CD14-positive monocyte (primary cell): Measurements from ENCODE around the gene ELMO1. TPM values are rescaled to one million over a fixed set of nuclear protein-coding genes. Genes with fewer than 3 reads are reported as not detected.
A peak's percentile ranks its signal among the peaks of the same experiment; 100 is the strongest.

Source experiments
- DNase-seq, 3 donors: peaks; one replicate each; pipeline ENCODE4 v3.0.0-alpha.2; 2011 to 2022
- H2AFZ ChIP-seq: 2 replicates; pipeline ENCODE4 v1.6.0; 2012; ENCODE audit warnings: mild to moderate bottlenecking, low read depth, low read length, inconsistent platforms; ENCODE audit not compliant: insufficient read depth, poor library complexity, severe bottlenecking
- H3K27ac ChIP-seq, 2 donors: 1 replicate in 1 of 2; 2 replicates in 1 of 2; pipeline ENCODE4 v1.5.1; 2012 to 2013; ENCODE audit warnings: low read length in 2 of 2, control low read depth in 1 of 2, inconsistent platforms in 1 of 2, low read depth in 1 of 2, mild to moderate bottlenecking in 1 of 2
- H3K27me3 ChIP-seq, 2 donors: one replicate each; pipeline versions ENCODE4 v1.6.0 to v1.6.1; 2011 to 2013; ENCODE audit warnings: low read length in 2 of 2; ENCODE audit not compliant: control insufficient read depth in 2 of 2, insufficient read depth in 2 of 2
- H3K36me3 ChIP-seq, 2 donors: replicated peaks in 1 of 2; 1 replicate in 1 of 2; 2 replicates in 1 of 2; pipeline versions ENCODE4 v1.5.1 to v1.6.1; 2012 to 2013; ENCODE audit warnings: low read length in 2 of 2, control low read depth in 1 of 2, inconsistent platforms in 1 of 2, mild to moderate bottlenecking in 1 of 2; ENCODE audit not compliant: insufficient read depth in 2 of 2, control insufficient read depth in 1 of 2
- H3K4me1 ChIP-seq, 2 donors: 1 replicate in 1 of 2; 2 replicates in 1 of 2; pipeline versions ENCODE4 v1.5.1 to v1.6.1; 2012 to 2013; ENCODE audit warnings: low read length in 2 of 2, control low read depth in 1 of 2, inconsistent platforms in 1 of 2, mild to moderate bottlenecking in 1 of 2, moderate library complexity in 1 of 2; ENCODE audit not compliant: insufficient read depth in 2 of 2, control insufficient read depth in 1 of 2
- H3K4me2 ChIP-seq: replicated peaks from 2 replicates; pipeline ENCODE3; 2012; ENCODE audit warnings: low read length, moderate library complexity, mild to moderate bottlenecking; ENCODE audit not compliant: poor library complexity, severe bottlenecking; ENCODE audit errors: extremely low read depth
- H3K4me3 ChIP-seq, 3 experiments: fragments of 200-600 bp in 1 of 3; sonication (generic) in 1 of 3; replicated peaks in 1 of 3; 1 replicate in 2 of 3; 2 replicates in 1 of 3; pipeline ENCODE4 v1.5.1; 2011 to 2013; ENCODE audit warnings: low read length in 3 of 3, mild to moderate bottlenecking in 3 of 3, control low read depth in 2 of 3, low read depth in 2 of 3, inconsistent platforms in 1 of 3, moderate library complexity in 1 of 3
- H3K79me2 ChIP-seq: 2 replicates; pipeline ENCODE4 v1.6.0; 2012; ENCODE audit warnings: mild to moderate bottlenecking, control low read depth, inconsistent platforms, low read length, moderate library complexity; ENCODE audit not compliant: insufficient read depth
- H3K9ac ChIP-seq: 2 replicates; pipeline ENCODE4 v1.6.0; 2017; ENCODE audit warnings: low read length, mild to moderate bottlenecking; ENCODE audit not compliant: insufficient read depth, poor library complexity, severe bottlenecking
- H3K9me3 ChIP-seq, 2 donors: replicated peaks in 1 of 2; 1 replicate in 1 of 2; 2 replicates in 1 of 2; pipeline versions ENCODE4 v1.5.1 to v1.6.1; 2012 to 2013; ENCODE audit warnings: low read length in 2 of 2, control low read depth in 1 of 2; ENCODE audit not compliant: control insufficient read depth in 1 of 2, insufficient read depth in 1 of 2
- H4K20me1 ChIP-seq: 2 replicates; pipeline ENCODE4 v1.6.0; 2012; ENCODE audit warnings: mild to moderate bottlenecking, low read length, control low read depth, moderate library complexity; ENCODE audit not compliant: insufficient read depth
- H3K27ac Mint-ChIP-seq, 7 donors: one replicate each; pipeline ENCODE4 v1.8.0; 2020; ENCODE audit warnings: mild to moderate bottlenecking in 7 of 7, mixed read lengths in 7 of 7, moderate library complexity in 6 of 7, inconsistent platforms in 2 of 7
- H3K27me3 Mint-ChIP-seq, 3 donors: one replicate each; pipeline ENCODE4 v1.8.0; 2021 to 2022; ENCODE audit warnings: low read depth in 3 of 3, mild to moderate bottlenecking in 3 of 3, mixed read lengths in 3 of 3, moderate library complexity in 3 of 3, inconsistent platforms in 1 of 3
- H3K36me3 Mint-ChIP-seq, 2 donors: one replicate each; pipeline ENCODE4 v1.8.0; 2020; ENCODE audit warnings: mixed read lengths in 2 of 2, inconsistent platforms in 1 of 2, mild to moderate bottlenecking in 1 of 2
- H3K4me1 Mint-ChIP-seq: one replicate; pipeline ENCODE4 v1.8.0; 2020; ENCODE audit warnings: mild to moderate bottlenecking, mixed read lengths
- H3K4me3 Mint-ChIP-seq, 2 donors: one replicate each; pipeline ENCODE4 v1.8.0; 2020; ENCODE audit warnings: mild to moderate bottlenecking in 2 of 2, mixed read lengths in 2 of 2, moderate library complexity in 1 of 2
- H3K9me3 Mint-ChIP-seq, 7 donors: one replicate each; pipeline ENCODE4 v1.8.0; 2020 to 2022; ENCODE audit warnings: mixed read lengths in 7 of 7, mild to moderate bottlenecking in 6 of 7, moderate library complexity in 6 of 7, inconsistent platforms in 2 of 7
- CTCF ChIP-seq: fragments of 200-600 bp; IDR thresholded peaks from one replicate; pipeline ENCODE4 v1.8.0; 2022; ENCODE audit warnings: antibody characterized with exemption, mild to moderate bottlenecking
- WGBS: methylation state at CpG from one replicate; pipeline ENCODE4 v1.1.5; 2013; ENCODE audit warnings: missing lambda C conversion rate; ENCODE audit not compliant: insufficient coverage; 5-methylcytosine and 5-hydroxymethylcytosine counted together
- intact Hi-C, 2 donors: fragments of 100-400 bp; cut with micrococcal nuclease; formaldehyde crosslinking; loops; one replicate each; pipeline versions ENCODE4 v1.15.0 to v1.15.1; 2023
- polyA plus RNA-seq, 3 donors: library from polyadenylated mRNA; depleted of rRNA in 1 of 3; unstranded in 2 of 3; stranded (reverse) in 1 of 3; fragments of 300-500 nt in 2 of 3; fragments of >200 nt in 1 of 3; fragmentation: Illumina TruSeq in 2 of 3; gene quantifications; 1 replicate in 2 of 3; 2 replicates in 1 of 3; pipeline ENCODE4 v1.2.3, GENCODE V29; 2012 to 2021

ELMO1 gene
- polyA plus RNA-seq, 3 donors = 46.6 to 50.2 (median 46.7) TPM

GRCh38 chr7:37262181-37262580, 186.5 kb downstream of the ELMO1 start:
- Histone ChIP-seq H3K9ac (no peak overlapping the region), H3K4me1 (peaks cover 29 to 39% of the 10 kb centered on the region in 2 donors), H2AFZ (no peak overlapping the region), H3K4me2 (no peak overlapping the region), H4K20me1 (peaks cover 74% of the 10 kb centered on the region), H3K79me2 (peaks cover 36% of the 10 kb centered on the region), H3K27ac (no peak overlapping the region), H3K9me3 (no peaks in the 10 kb centered on the region), H3K4me3 (no peak overlapping the region), H3K27me3 (no peaks in the 10 kb centered on the region), H3K36me3 (peaks cover 7 to 27% of the 10 kb centered on the region in 2 donors)
- no peak for DNase-seq
- TF ChIP-seq CTCF = no peak
- no CpG with 5 or more reads among the region's 1 CpG for WGBS
- H3K4me3 Mint-ChIP-seq = no peak overlapping the region
- peaks cover 38% of the 10 kb centered on the region for H3K4me1 Mint-ChIP-seq
- intact Hi-C loops = no loop called here
- no peaks in the 10 kb centered on the region for H3K9me3 Mint-ChIP-seq
- peaks cover 0 to 2% (median 0%) of the 10 kb centered on the region in 3 donors for H3K27me3 Mint-ChIP-seq
- H3K36me3 Mint-ChIP-seq = peaks cover 21 to 32% of the 10 kb centered on the region in 2 donors
- H3K27ac Mint-ChIP-seq = no peak overlapping the region

GRCh38 chr7:37259319-37259821, 189.3 kb downstream of the ELMO1 start:
- Histone ChIP-seq H3K4me1 (peaks cover 19 to 27% of the 10 kb centered on the region in 2 donors), H2AFZ (peak overlapping the region; percentile 36), H3K27ac (peak overlapping the region; percentile 65 to 80), H3K9me3 (no peaks in the 10 kb centered on the region), H3K9ac (peak overlapping the region; percentile 22), H3K4me2 (peak overlapping the region; percentile 75), H3K79me2 (peaks cover 39% of the 10 kb centered on the region), H3K4me3 (peak overlapping the region; percentile 6 to 65 (median 30)), H3K36me3 (peaks cover 19 to 54% of the 10 kb centered on the region in 2 donors), H3K27me3 (no peaks in the 10 kb centered on the region), H4K20me1 (peaks cover 68% of the 10 kb centered on the region)
- Mint-ChIP-seq H3K27me3 (peaks cover 0 to 2% (median 0%) of the 10 kb centered on the region in 3 donors), H3K27ac (peak overlapping the region; percentile 79 to 93 (median 88)), H3K4me1 (peaks cover 23% of the 10 kb centered on the region), H3K9me3 (no peaks in the 10 kb centered on the region), H3K4me3 (peak overlapping the region; percentile 71 to 89), H3K36me3 (peaks cover 39 to 53% of the 10 kb centered on the region in 2 donors)
- no CpG with 5 or more reads among the region's 11 CpGs for WGBS
- intact Hi-C loops = no loop called here
- TF ChIP-seq CTCF = no peak
- peak; percentile 25 to 47 (median 30) for DNase-seq
